HG03060 (cell line): ENCODE data around the gene NAGPA.
"Not testable (repeated sequence)": the region's sequence is repeated elsewhere in the genome, so short reads cannot be mapped to it uniquely, and the experiment has no call there.

Source experiments
- ATAC-seq: cut with Tn5 transposase; IDR thresholded peaks from one replicate; pipeline ENCODE4 v1.9.1; 2021; ENCODE audit warnings: low read depth, moderate number of reproducible peaks; ENCODE audit not compliant: unreplicated experiment

Gene NAGPA

GRCh38 chr16:5033256-5034166 lies at the start of gene NAGPA:
NAGPA (minus strand) TSS chr16:5033935; CDS start chr16:5033914, 21 bp downstream.
- ATAC-seq = peak; percentile 44

GRCh38 chr16:5080996-5081395 lies 47.3 kb upstream of the NAGPA start:
- ATAC-seq = not testable (repeated sequence)

GRCh38 chr16:5080461-5080860 lies 46.7 kb upstream of the NAGPA start:
- not testable (repeated sequence) for ATAC-seq

GRCh38 chr16:5078626-5079025 lies 44.9 kb upstream of the NAGPA start:
- no peak for ATAC-seq

GRCh38 chr16:5077304-5077703 lies 43.6 kb upstream of the NAGPA start:
- ATAC-seq = no peak

GRCh38 chr16:5075637-5076036 lies 41.9 kb upstream of the NAGPA start:
- no peak for ATAC-seq

GRCh38 chr16:5073771-5074170 lies 40.0 kb upstream of the NAGPA start:
- not testable (repeated sequence) for ATAC-seq

- ATAC-seq = no peak
These were observed 39.5 kb upstream of the NAGPA start for GRCh38 chr16:5073279-5073629.

GRCh38 chr16:5072334-5073278 lies 38.9 kb upstream of the NAGPA start:
- no peak for ATAC-seq

- ATAC-seq = peak; percentile 75
These were observed 38.1 kb upstream of the NAGPA start, which contains the start of gene ALG1 for GRCh38 chr16:5071681-5072333. ALG1 (plus strand) TSS chr16:5071843; CDS start chr16:5071850, 7 bp downstream.

GRCh38 chr16:5071341-5071680 lies 37.6 kb upstream of the NAGPA start:
- ATAC-seq = no peak

GRCh38 chr16:5070431-5071186 lies 36.9 kb upstream of the NAGPA start:
- ATAC-seq = no peak

- no peak for ATAC-seq
These were observed 36.1 kb upstream of the NAGPA start for GRCh38 chr16:5069854-5070253.

- no peak for ATAC-seq
These were observed 35.3 kb upstream of the NAGPA start for GRCh38 chr16:5069048-5069447.

- no peak for ATAC-seq
These were observed 32.8 kb upstream of the NAGPA start for GRCh38 chr16:5066511-5066910.

- ATAC-seq = no peak
These were observed 32.1 kb upstream of the NAGPA start, which contains the start of gene C16orf89 for GRCh38 chr16:5065813-5066212. C16orf89 (minus strand) TSS chr16:5065956; CDS start chr16:5065908, 48 bp downstream.

- ATAC-seq = no peak
These were observed 31.6 kb upstream of the NAGPA start for GRCh38 chr16:5065326-5065725.

- no peak for ATAC-seq
These were observed 31.2 kb upstream of the NAGPA start for GRCh38 chr16:5064915-5065314.

GRCh38 chr16:5062790-5063765 lies 29.3 kb upstream of the NAGPA start:
- no peak for ATAC-seq
